ENCODE measurements around the gene RUVBL1. TPM values are rescaled to one million over a fixed set of nuclear protein-coding genes. Genes with fewer than 3 reads are reported as not detected.

RUVBL1 gene
- total and polyA plus RNA-seq, 8 donors: 3.5 to 26.4 (median 13.4) TPM; not detected in 1

DNA sequence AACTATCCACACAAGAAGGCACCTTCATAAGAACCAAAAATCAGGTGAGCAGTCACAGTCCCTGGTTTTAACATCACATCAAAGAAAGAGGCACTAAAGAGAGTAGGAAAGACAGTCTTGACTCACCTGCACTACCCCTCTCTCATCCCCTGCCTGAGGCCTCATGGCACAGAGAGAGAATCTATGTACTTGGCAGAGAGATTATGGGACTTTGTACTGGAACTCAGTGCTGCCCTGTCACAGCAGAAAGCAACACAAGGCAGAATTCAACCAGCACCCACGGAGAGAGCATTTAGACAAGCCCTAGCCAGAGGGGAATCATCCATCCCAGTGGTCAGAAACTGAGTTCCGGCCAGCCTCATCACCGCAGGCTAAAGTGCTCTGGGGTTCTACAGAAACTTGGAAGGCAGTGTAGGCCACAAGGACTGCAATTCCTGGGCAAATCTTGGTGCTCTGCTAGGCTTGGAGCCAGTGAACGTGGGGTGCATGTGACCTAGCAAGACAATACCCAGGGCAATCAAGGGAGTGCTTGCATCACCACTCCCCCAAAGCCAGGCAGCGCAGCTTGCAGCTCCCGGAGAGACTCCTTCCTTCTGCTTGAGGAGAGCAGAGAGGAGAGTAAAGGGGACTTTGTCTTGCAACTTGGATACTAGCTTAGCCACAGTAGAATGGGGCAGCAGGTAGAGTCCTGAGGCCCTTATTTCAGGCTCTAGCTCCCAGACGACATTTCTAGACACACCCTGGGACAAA is 8.5 kb upstream of the RUVBL1 start:
- Histone ChIP-seq H3K27ac (no peak overlapping the region), H3K27me3 (peaks cover 0 to 4% (median 0%) of the 10 kb centered on the region in 3 donors), H3K4me3 (no peak overlapping the region), H3K36me3 (no peaks in the 10 kb centered on the region), H3K4me1 (no peaks in the 10 kb centered on the region), H3K9me3 (peaks cover 0 to 5% (median 0%) of the 10 kb centered on the region in 4 donors)
- intact Hi-C loops (cut with DNase I; ENCODE audit: low total_unique reads): no loop called here
- 83 to 86% (median 86%) methylated on average over 6 to 7 of the region's 7 CpGs for WGBS, 5 donors
- TF ChIP-seq EP300 (IDR thresholded peaks at IDR 0.05) (no peak), POLR2AphosphoS5 (IDR thresholded peaks at IDR 0.05) (no peak), POLR2A (IDR thresholded peaks at IDR 0.05) (no peak)
- TF ChIP-seq, protein P1, sequence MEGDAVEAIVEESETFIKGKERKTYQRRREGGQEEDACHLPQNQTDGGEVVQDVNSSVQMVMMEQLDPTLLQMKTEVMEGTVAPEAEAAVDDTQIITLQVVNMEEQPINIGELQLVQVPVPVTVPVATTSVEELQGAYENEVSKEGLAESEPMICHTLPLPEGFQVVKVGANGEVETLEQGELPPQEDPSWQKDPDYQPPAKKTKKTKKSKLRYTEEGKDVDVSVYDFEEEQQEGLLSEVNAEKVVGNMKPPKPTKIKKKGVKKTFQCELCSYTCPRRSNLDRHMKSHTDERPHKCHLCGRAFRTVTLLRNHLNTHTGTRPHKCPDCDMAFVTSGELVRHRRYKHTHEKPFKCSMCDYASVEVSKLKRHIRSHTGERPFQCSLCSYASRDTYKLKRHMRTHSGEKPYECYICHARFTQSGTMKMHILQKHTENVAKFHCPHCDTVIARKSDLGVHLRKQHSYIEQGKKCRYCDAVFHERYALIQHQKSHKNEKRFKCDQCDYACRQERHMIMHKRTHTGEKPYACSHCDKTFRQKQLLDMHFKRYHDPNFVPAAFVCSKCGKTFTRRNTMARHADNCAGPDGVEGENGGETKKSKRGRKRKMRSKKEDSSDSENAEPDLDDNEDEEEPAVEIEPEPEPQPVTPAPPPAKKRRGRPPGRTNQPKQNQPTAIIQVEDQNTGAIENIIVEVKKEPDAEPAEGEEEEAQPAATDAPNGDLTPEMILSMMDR (IDR thresholded peaks at IDR 0.05): no peak
- DNase-seq: no peak

DNA sequence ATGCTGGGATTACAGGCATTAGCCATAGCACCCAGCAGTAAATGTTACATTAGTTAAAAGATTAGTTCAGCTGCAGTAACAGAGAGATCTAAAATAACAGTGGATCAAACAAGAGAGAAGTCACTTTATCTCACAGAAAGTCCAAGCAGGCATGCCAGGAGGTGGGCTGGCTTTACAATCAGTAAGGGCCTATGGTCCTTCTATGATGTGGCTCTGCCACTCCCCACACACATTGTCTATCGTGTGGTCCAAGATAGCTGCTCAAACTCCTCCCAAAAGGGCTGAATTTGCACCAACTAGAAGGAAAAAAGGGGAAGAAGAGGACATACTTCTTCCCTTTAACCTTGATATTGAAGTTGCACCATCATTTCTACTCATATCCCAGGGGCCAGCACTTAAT is 4.6 kb upstream of the RUVBL1 start:
- H3K27ac ChIP-seq: no peak overlapping the region
- peaks cover 1 to 6% (median 4%) of the 10 kb centered on the region in 4 donors for H3K4me1 ChIP-seq
- no peaks in the 10 kb centered on the region for H3K36me3 ChIP-seq
- no peak for DNase-seq
- intact Hi-C loops (cut with DNase I; ENCODE audit: low total_unique reads): no loop called here
- 27 to 55% (median 32%) methylated on average over 1 of the region's 1 CpG for WGBS, 5 donors
- peaks cover 0 to 5% (median 0%) of the 10 kb centered on the region in 4 donors for H3K9me3 ChIP-seq
- H3K27me3 ChIP-seq: no peaks in the 10 kb centered on the region
- no peak for TF ChIP-seq POLR2AphosphoS5 (IDR thresholded peaks at IDR 0.05)
- TF ChIP-seq POLR2A (IDR thresholded peaks at IDR 0.05): no peak
- TF ChIP-seq, protein P1 (IDR thresholded peaks at IDR 0.05): no peak
- TF ChIP-seq EP300 (IDR thresholded peaks at IDR 0.05): no peak
- H3K4me3 ChIP-seq: no peak overlapping the region

DNA sequence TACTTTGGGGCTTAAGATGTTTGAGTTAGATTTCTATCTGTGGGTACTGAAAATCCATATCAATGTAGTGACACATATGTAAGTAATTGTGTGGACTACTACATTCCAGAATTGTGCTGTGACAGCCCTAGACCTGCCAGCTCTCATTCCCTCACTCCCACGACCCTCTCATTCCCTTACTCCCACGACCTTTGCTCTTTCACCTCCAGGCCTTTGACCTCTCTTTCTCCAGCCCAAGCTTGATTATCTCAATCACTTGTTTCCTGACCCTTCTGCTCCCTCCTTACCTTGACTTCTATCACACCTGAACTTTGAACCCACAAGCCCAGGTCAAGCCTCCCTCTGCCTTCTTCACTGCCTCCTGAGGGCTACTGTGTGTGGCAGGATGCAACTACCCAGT is 3.6 kb upstream of the RUVBL1 start:
- 19 to 47% (median 34%) methylated on average over 2 of the region's 2 CpGs for WGBS, 5 donors
- no peak for TF ChIP-seq POLR2A (IDR thresholded peaks at IDR 0.05)
- TF ChIP-seq EP300 (IDR thresholded peaks at IDR 0.05): no peak
- TF ChIP-seq, protein P1 (IDR thresholded peaks at IDR 0.05): no peak
- no peak for TF ChIP-seq POLR2AphosphoS5 (IDR thresholded peaks at IDR 0.05)
- intact Hi-C loops (cut with DNase I; ENCODE audit: low total_unique reads): no loop called here

DNA sequence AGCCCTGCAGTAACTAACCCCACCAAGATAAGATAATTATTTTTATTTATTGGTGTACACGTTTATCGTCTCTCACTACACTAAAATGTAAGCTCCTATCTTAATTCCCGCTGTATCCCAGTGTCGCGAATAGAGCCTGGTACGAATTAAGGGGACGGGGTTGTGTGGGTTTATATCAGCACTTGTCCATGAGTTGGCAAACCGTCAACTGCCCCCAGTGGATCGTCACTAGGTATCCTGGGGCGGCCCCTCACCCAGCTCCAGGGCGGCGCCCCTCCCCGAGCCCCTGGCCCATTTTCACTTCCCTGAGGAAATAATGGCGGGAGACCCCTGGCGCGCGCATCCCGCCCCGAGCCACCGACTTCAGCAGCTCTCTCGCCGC is 465 bp downstream of the RUVBL1 start:
- H3K27ac ChIP-seq: peak overlapping the region; percentile 17 to 83 (median 77)
- H3K4me1 ChIP-seq: peaks cover 10 to 23% (median 17%) of the 10 kb centered on the region in 4 donors
- DNase-seq: no peak
- no peaks in the 10 kb centered on the region for H3K9me3 ChIP-seq
- TF ChIP-seq EP300 (IDR thresholded peaks at IDR 0.05) (no peak), POLR2AphosphoS5 (IDR thresholded peaks at IDR 0.05) (no peak), POLR2A (IDR thresholded peaks at IDR 0.05) (no peak)
- TF ChIP-seq, protein P1 (IDR thresholded peaks at IDR 0.05): no peak
- H3K36me3 ChIP-seq: peaks cover 0 to 9% (median 6%) of the 10 kb centered on the region in 4 donors
- WGBS, 5 donors: 0 to 2% (median 1%) methylated on average over 13 to 22 of the region's 22 CpGs
- peak overlapping the region; percentile 92 to 97 (median 92) for H3K4me3 ChIP-seq
- intact Hi-C loops (cut with DNase I; ENCODE audit: low total_unique reads): no loop called here
- no peaks in the 10 kb centered on the region for H3K27me3 ChIP-seq

More for the DNA sequence above, 3.6 kb upstream of the RUVBL1 start:
- Histone ChIP-seq H3K4me3 (no peak overlapping the region), H3K4me1 (peaks cover 10 to 16% (median 14%) of the 10 kb centered on the region in 4 donors), H3K27ac (no peak overlapping the region), H3K27me3 (no peaks in the 10 kb centered on the region), H3K36me3 (no peaks in the 10 kb centered on the region), H3K9me3 (peaks cover 0 to 4% (median 0%) of the 10 kb centered on the region in 4 donors)
- no peak for DNase-seq

Data from stomach (tissue), 9 donors.